Activated CD4-positive, alpha-beta T cell treated with anti-CD3 and anti-CD28 coated beads, Interleukin-2, amount 10 ng/mL, durations not matched to agents 7 days and 5 days (primary cell): Measurements from ENCODE around the gene CNMD. TPM values are rescaled to one million over a fixed set of nuclear protein-coding genes. Genes with fewer than 3 reads are reported as not detected.

ENCODE experiments used
- CTCF ChIA-PET: fragments of 350-600 bp; sonication (Branson Sonifier 250); formaldehyde crosslinking; loops from one replicate; lab custom pipeline; 2021; ENCODE audit warnings: antibody characterized with exemption; lab: Charles Lee
- POLR2A ChIA-PET: fragments of 350-600 bp; sonication (Branson Sonifier 250); formaldehyde crosslinking; loops from one replicate; lab custom pipeline; 2021; ENCODE audit warnings: antibody characterized with exemption; lab: Charles Lee
- DNase-seq: peaks from one replicate; pipeline ENCODE4 v3.0.0-alpha.2; 2020
- H3K27ac Mint-ChIP-seq: one replicate; pipeline ENCODE4 v1.8.0; 2021; ENCODE audit warnings: mild to moderate bottlenecking, moderate library complexity, mixed read lengths
- H3K27me3 Mint-ChIP-seq: one replicate; pipeline ENCODE4 v1.8.0; 2021; ENCODE audit warnings: mixed read lengths
- H3K36me3 Mint-ChIP-seq: one replicate; pipeline ENCODE4 v1.8.0; 2021; ENCODE audit warnings: low read depth, mixed read lengths
- H3K4me1 Mint-ChIP-seq: one replicate; pipeline ENCODE4 v1.8.0; 2021; ENCODE audit warnings: mixed read lengths
- H3K4me3 Mint-ChIP-seq: one replicate; pipeline ENCODE4 v1.8.0; 2021; ENCODE audit warnings: mild to moderate bottlenecking, moderate library complexity, mixed read lengths
- H3K9me3 Mint-ChIP-seq: one replicate; pipeline ENCODE4 v1.8.0; 2021; ENCODE audit warnings: mixed read lengths
- total RNA-seq, 2 experiments: library from RNA; stranded (reverse); gene quantifications; one replicate each; pipeline ENCODE4 v1.2.3, GENCODE V29; 2021

Gene CNMD
- total RNA-seq, 2 experiments from 2014 or later: not detected

GRCh38 chr13:52775511-52775910 lies 35.9 kb upstream of the CNMD start:
- ChIA-PET CTCF (no interaction called here), POLR2A (no interaction called here)
- Mint-ChIP-seq H3K4me3 (no peak overlapping the region), H3K27me3 (peaks cover 9% of the 10 kb centered on the region), H3K36me3 (no peaks in the 10 kb centered on the region), H3K27ac (no peak overlapping the region), H3K4me1 (no peaks in the 10 kb centered on the region), H3K9me3 (no peaks in the 10 kb centered on the region)
- DNase-seq: no peak

GRCh38 chr13:52767949-52768516 lies 28.4 kb upstream of the CNMD start:
- POLR2A ChIA-PET: no interaction called here
- no peak for DNase-seq
- H3K9me3 Mint-ChIP-seq: no peaks in the 10 kb centered on the region
- no peaks in the 10 kb centered on the region for H3K36me3 Mint-ChIP-seq
- CTCF ChIA-PET: interaction anchor here (1.2 kb wide), 1 partner anchor 151 kb away, joined by 3 read pairs; no protein-coding TSS in a partner anchor
- H3K4me1 Mint-ChIP-seq: no peaks in the 10 kb centered on the region
- no peak overlapping the region for H3K4me3 Mint-ChIP-seq
- no peak overlapping the region for H3K27ac Mint-ChIP-seq
- peaks cover 2% of the 10 kb centered on the region for H3K27me3 Mint-ChIP-seq

DNA sequence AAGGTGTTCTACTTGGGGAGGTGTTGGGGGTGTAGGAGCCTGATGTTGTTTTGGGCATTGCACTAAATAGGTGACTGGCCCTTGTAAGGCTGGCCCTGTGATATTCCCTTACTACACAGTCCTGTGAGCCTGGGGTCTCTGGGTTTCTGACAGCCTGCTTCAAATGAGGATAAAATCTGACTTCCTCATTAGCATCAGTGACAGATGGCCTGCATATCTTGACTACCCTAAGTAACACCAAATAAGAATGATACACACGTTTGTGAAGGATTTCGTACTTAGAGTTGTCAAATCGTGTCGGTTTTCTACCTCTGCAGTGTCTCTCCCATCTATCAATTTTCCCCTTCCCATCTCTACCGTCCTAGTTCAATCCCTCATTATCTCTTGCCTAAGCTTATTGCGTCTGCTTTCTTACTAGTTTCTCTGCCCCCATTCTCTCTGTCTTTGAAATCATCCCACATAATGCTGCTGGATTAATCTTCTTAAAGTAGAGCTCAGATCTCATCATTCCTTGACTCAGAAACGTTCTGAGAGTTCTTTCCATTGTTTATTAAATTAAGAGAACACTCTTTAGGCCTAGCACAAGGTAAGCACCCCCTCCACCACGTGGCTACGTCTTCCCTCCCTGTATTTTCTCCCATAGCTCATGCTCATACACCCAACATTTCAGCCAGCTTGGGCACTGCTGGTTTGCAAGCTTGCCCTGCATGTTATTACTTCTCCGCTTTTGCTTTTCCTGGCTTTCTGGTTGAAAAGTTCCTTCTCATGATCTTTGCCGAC lies 26.2 kb upstream of the CNMD start:
- Mint-ChIP-seq H3K9me3 (no peaks in the 10 kb centered on the region), H3K36me3 (no peaks in the 10 kb centered on the region), H3K27me3 (peaks cover 2% of the 10 kb centered on the region), H3K4me1 (no peaks in the 10 kb centered on the region), H3K4me3 (no peak overlapping the region), H3K27ac (no peak overlapping the region)
- ChIA-PET POLR2A (no interaction called here), CTCF (no interaction called here)
- no peak for DNase-seq

GRCh38 chr13:52760077-52760476 lies 20.5 kb upstream of the CNMD start:
- ChIA-PET CTCF (no interaction called here), POLR2A (no interaction called here)
- no peak for DNase-seq
- Mint-ChIP-seq H3K27ac (no peak overlapping the region), H3K27me3 (peaks cover 5% of the 10 kb centered on the region), H3K9me3 (no peaks in the 10 kb centered on the region), H3K4me1 (no peaks in the 10 kb centered on the region), H3K36me3 (no peaks in the 10 kb centered on the region), H3K4me3 (no peak overlapping the region)

GRCh38 chr13:52758114-52758513 lies 18.5 kb upstream of the CNMD start:
- peaks cover 5% of the 10 kb centered on the region for H3K27me3 Mint-ChIP-seq
- H3K36me3 Mint-ChIP-seq: no peaks in the 10 kb centered on the region
- H3K9me3 Mint-ChIP-seq: no peaks in the 10 kb centered on the region
- CTCF ChIA-PET: no interaction called here
- H3K4me3 Mint-ChIP-seq: no peak overlapping the region
- no peak overlapping the region for H3K27ac Mint-ChIP-seq
- POLR2A ChIA-PET: no interaction called here
- DNase-seq: no peak
- H3K4me1 Mint-ChIP-seq: no peaks in the 10 kb centered on the region

DNA sequence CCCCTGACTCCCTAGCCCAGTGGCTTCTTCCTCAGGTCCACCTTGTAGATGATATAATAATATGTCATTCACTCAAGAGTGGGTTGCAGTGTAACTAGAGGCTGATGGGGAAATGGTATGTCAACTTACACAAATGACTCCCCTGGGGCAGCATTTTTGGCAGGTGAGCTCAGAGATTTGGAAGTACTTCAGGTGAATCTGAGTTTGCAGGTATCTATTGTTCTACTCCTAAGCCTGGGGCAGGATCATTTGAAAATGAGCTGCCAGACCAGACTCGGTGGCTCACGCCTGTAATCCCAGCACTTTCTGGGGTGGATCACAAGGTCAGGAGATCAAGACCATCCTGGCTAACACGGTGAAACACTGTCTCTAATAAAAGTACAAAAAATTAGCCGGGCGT lies 11.6 kb upstream of the CNMD start:
- no peak for DNase-seq
- Mint-ChIP-seq H3K36me3 (no peaks in the 10 kb centered on the region), H3K9me3 (no peaks in the 10 kb centered on the region), H3K27me3 (peaks cover 3% of the 10 kb centered on the region), H3K4me1 (no peaks in the 10 kb centered on the region), H3K27ac (no peak overlapping the region), H3K4me3 (no peak overlapping the region)
- ChIA-PET CTCF (interaction anchor here (0.9 kb wide), 1 partner anchor 14 kb away, joined by 3 read pairs; no protein-coding TSS in a partner anchor), POLR2A (no interaction called here)

DNA sequence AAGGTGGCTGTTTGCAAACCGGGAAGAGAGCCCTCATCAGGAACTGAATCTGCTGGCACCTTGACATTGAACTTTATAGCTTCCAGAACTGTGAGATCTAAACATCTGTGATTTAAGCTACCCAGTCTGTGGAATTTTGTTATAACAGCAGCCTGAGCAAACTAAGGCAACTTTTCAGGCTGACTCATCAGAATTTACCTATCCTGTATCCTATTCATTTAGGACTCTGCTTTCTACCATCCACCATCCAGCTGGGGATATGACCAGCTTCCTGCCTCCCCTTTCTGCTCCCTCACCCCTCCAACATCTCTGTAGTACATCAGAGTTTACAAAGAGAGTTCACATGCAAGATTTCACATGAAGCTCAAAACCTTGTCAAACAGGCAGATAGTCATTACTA lies 11.1 kb upstream of the CNMD start:
- Mint-ChIP-seq H3K36me3 (no peaks in the 10 kb centered on the region), H3K9me3 (no peaks in the 10 kb centered on the region), H3K27ac (no peak overlapping the region), H3K4me1 (no peaks in the 10 kb centered on the region), H3K27me3 (peaks cover 4% of the 10 kb centered on the region), H3K4me3 (no peak overlapping the region)
- ChIA-PET CTCF (interaction anchor here (0.9 kb wide), 1 partner anchor 13 kb away, joined by 3 read pairs; no protein-coding TSS in a partner anchor), POLR2A (no interaction called here)
- no peak for DNase-seq

- H3K4me1 Mint-ChIP-seq: no peaks in the 10 kb centered on the region
- H3K27ac Mint-ChIP-seq: no peak overlapping the region
- no peak overlapping the region for H3K4me3 Mint-ChIP-seq
- H3K27me3 Mint-ChIP-seq: peaks cover 10% of the 10 kb centered on the region
- no peaks in the 10 kb centered on the region for H3K9me3 Mint-ChIP-seq
- DNase-seq: no peak
- no peaks in the 10 kb centered on the region for H3K36me3 Mint-ChIP-seq
- CTCF ChIA-PET: no interaction called here
- POLR2A ChIA-PET: no interaction called here
Observed at GRCh38 chr13:52749419-52749818, 9.8 kb upstream of the CNMD start.

DNA sequence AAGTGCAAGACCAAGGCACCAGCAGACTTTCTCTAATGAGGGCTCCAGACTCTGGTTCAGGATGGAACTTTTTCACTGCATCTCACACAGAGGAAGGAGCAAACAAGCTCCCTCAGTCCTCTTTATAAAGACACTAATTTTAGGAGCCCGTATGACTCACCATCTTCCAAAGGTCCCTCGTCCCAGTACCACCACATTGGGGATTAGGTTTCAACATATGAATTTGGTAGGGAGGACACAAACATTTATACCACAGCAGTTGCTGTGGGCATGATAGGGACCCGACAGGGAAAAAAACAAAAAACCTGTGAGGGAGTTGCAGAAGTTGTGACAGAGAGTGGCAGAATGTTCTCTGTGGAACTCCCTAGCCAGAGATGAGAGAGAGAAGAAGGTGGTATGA lies 6.5 kb upstream of the CNMD start:
- ChIA-PET POLR2A (no interaction called here), CTCF (no interaction called here)
- no peak for DNase-seq
- Mint-ChIP-seq H3K4me1 (no peaks in the 10 kb centered on the region), H3K9me3 (no peaks in the 10 kb centered on the region), H3K27ac (no peak overlapping the region), H3K36me3 (no peaks in the 10 kb centered on the region), H3K27me3 (peaks cover 21% of the 10 kb centered on the region), H3K4me3 (no peak overlapping the region)

DNA sequence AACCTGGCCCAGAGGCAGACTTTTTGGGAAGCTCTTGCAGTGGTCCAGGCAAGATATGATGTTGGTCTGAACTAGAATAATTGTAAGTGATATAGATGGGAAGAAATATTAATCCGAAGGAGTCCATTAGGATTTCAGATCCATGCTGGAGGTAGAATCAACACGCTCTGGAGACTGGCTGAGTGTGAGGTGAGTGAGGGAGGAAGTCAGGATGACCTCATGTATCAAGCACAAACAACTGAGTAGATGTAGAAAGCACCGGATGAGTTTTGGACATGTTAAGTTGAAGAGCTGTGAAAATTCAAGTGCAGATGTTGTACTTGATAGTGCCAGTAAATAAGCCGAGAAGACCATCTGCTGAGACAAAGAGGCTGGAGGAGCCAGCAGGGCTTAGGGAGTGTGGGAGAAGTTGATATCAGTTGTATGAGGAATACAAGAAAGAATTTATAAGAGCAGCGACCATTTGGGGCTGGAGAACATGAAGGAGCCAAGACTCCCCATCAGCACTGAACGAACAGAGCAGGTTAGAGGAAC lies 5.3 kb upstream of the CNMD start:
- Mint-ChIP-seq H3K27ac (no peak overlapping the region), H3K4me1 (no peaks in the 10 kb centered on the region), H3K9me3 (no peaks in the 10 kb centered on the region), H3K27me3 (peaks cover 31% of the 10 kb centered on the region), H3K4me3 (no peak overlapping the region), H3K36me3 (no peaks in the 10 kb centered on the region)
- no peak for DNase-seq
- CTCF ChIA-PET: interaction anchor here (1.0 to 1.5 kb wide), 2 partner anchors 10 to 18 kb away, joined by 3 read pairs; no protein-coding TSS in a partner anchor
- POLR2A ChIA-PET: no interaction called here

GRCh38 chr13:52743988-52744387 lies 4.4 kb upstream of the CNMD start:
- ChIA-PET POLR2A (no interaction called here), CTCF (interaction anchor here (1.0 to 1.5 kb wide), 2 partner anchors 9 to 17 kb away, joined by 3 read pairs; no protein-coding TSS in a partner anchor)
- Mint-ChIP-seq H3K4me3 (no peak overlapping the region), H3K36me3 (no peaks in the 10 kb centered on the region), H3K27me3 (peaks cover 36% of the 10 kb centered on the region), H3K9me3 (no peaks in the 10 kb centered on the region), H3K4me1 (peaks cover 3% of the 10 kb centered on the region), H3K27ac (no peak overlapping the region)
- DNase-seq: no peak

DNA sequence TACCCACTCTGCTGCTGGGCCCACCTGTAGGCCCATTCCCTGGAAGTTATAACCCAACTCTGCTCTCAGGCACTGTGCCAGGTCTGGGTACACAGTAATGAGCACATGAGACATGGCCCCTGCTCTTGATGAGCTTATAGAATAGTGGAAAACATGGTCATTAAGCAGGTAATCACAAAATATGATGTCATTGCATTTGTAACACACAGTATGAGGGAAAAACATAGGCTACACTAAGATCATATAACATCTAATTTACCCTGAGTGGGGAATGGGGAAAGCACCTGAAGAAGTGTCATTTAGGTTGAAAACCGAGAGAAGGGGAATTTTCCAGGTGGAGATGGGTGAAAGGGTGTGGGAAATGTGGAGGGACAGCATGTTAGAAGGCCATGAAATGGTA lies 3.9 kb upstream of the CNMD start:
- Mint-ChIP-seq H3K4me3 (no peak overlapping the region), H3K27ac (no peak overlapping the region), H3K4me1 (peaks cover 4% of the 10 kb centered on the region), H3K36me3 (no peaks in the 10 kb centered on the region), H3K27me3 (peaks cover 38% of the 10 kb centered on the region), H3K9me3 (no peaks in the 10 kb centered on the region)
- CTCF ChIA-PET: interaction anchor here (1.0 kb wide), 1 partner anchor 9 kb away, joined by 3 read pairs; no protein-coding TSS in a partner anchor
- POLR2A ChIA-PET: no interaction called here
- DNase-seq: no peak

GRCh38 chr13:52738719-52739467 lies 727 bp downstream of the CNMD start:
- Mint-ChIP-seq H3K36me3 (no peaks in the 10 kb centered on the region), H3K4me1 (peaks cover 4% of the 10 kb centered on the region), H3K27me3 (peaks cover 45% of the 10 kb centered on the region), H3K9me3 (no peaks in the 10 kb centered on the region), H3K4me3 (no peak overlapping the region), H3K27ac (no peak overlapping the region)
- POLR2A ChIA-PET: no interaction called here
- CTCF ChIA-PET: no interaction called here
- no peak for DNase-seq
